Heart right ventricle (tissue), 16 donors: Measurements from ENCODE around the gene KIF5A. TPM values are rescaled to one million over a fixed set of nuclear protein-coding genes. Genes with fewer than 3 reads are reported as not detected.

Source experiments
- ATAC-seq, 8 donors: fragments of 200-7000 bp; cut with Tn5 transposase; one replicate each; pipeline ENCODE4 v1.9.1; 2020; ENCODE audit warnings: mild to moderate bottlenecking in 8 of 8, moderate library complexity in 8 of 8, moderate number of reproducible peaks in 1 of 8
- DNase-seq, 2 donors: peaks; one replicate each; pipeline ENCODE4 v3.0.0-alpha.2; 2020
- H3K27ac ChIP-seq, 10 donors: fragments of 200-600 bp; sonication (generic) in 2 of 10; one replicate each; pipeline versions ENCODE4 v1.5.0 to v1.8.0; 2020 to 2022; ENCODE audit warnings: mild to moderate bottlenecking in 3 of 10
- H3K27me3 ChIP-seq, 7 donors: fragments of 200-600 bp; one replicate each; pipeline ENCODE4 v1.8.0; 2021 to 2022; ENCODE audit warnings: mild to moderate bottlenecking in 2 of 7
- H3K36me3 ChIP-seq, 9 donors: fragments of 200-600 bp; sonication (generic) in 1 of 9; one replicate each; pipeline versions ENCODE4 v1.5.0 to v1.8.0; 2020 to 2022; ENCODE audit warnings: mild to moderate bottlenecking in 2 of 9
- H3K4me1 ChIP-seq, 9 donors: fragments of 200-600 bp; sonication (generic) in 1 of 9; one replicate each; pipeline versions ENCODE4 v1.5.0 to v1.8.0; 2020 to 2022; ENCODE audit warnings: mild to moderate bottlenecking in 4 of 9
- H3K4me3 ChIP-seq, 10 donors: fragments of 200-600 bp; sonication (generic) in 2 of 10; one replicate each; pipeline versions ENCODE4 v1.5.0 to v1.8.0; 2020 to 2022; ENCODE audit warnings: mild to moderate bottlenecking in 7 of 10, moderate library complexity in 2 of 10
- H3K9me3 ChIP-seq, 11 donors: fragments of 200-600 bp in 10 of 11; sonication (generic) in 2 of 11; one replicate each; pipeline versions ENCODE4 v1.5.0 to v1.8.0; 2013 to 2022; ENCODE audit warnings: mild to moderate bottlenecking in 2 of 11, control low read depth in 1 of 11, moderate library complexity in 1 of 11
- CTCF ChIP-seq, 9 donors: fragments of 200-600 bp; sonication (generic) in 2 of 9; IDR thresholded peaks; one replicate each; pipeline versions ENCODE4 v1.5.0 to v1.8.0; 2021 to 2022; ENCODE audit warnings: antibody characterized with exemption in 9 of 9, mild to moderate bottlenecking in 5 of 9, moderate library complexity in 1 of 9
- WGBS, 2 donors: extraction: QIAGEN DNeasy Blood & Tissue Kit; methylation state at CpG; one replicate each; pipeline ENCODE4 v1.1.7; 2013; ENCODE audit warnings: inconsistent platforms in 1 of 2; 5-methylcytosine and 5-hydroxymethylcytosine counted together
- intact Hi-C, 10 donors: fragments of 100-400 bp; cut with DNase I; formaldehyde crosslinking; loops; one replicate each; pipeline versions ENCODE4 v1.11.1 to v1.14.2; 2022
- polyA plus RNA-seq, 2 donors: library from polyadenylated mRNA; stranded (reverse); fragments of 200-250 nt; gene quantifications; one replicate each; pipeline ENCODE4 v1.2.3, GENCODE V29; 2013
- total RNA-seq, 10 donors: library from RNA; stranded (reverse); fragmentation: NEBNext Ultra II Directional in 3 of 10; extraction: Animal tissue kit (Norgen Biotek cat#: 25700) in 3 of 10; gene quantifications; one replicate each; pipeline versions ENCODE4 v1.2.1 to v1.2.4, GENCODE V29; 2021 to 2023
- donor health status: Arrhythmogenic right ventricular cardiomyopathy.
- donor health status: ischemic (EF 13 %, LVEDD 7.1; RV severe dilation, severe dysfunction).
- donor health status: healthy with polysubstance abuse.
- donor health status: DM: no; HTN: yes; CAD: no.
- donor health status: DM: no; HTN: no; CAD: no.
- donor health status: ischemic (EF 25% LVEDD 6.9; RV normal size, moderate dysfunction).
- donor health status: ischemic (EF 25% LVEDD 5.7; RV mildly dilated, moderate dysfunction).
- donor health status: healthy.
- donor health status: DM: yes; HTN: yes; CAD: no.
- donor health status: Ischemic cardiomyopathy.
- donor health status: ischemic (EF 35%, LVEDD 5.7; RV mildly dilated, moderate dysfunction).
- donor health status: nonischemic (EF 11% LVEDD 7.7; RV severe dilation, severe dysfunction).
- donor health status: DM: yes; HTN: yes; CAD: no.
- donor health status: PGD.
- donor health status: ischemic (EF 29% LVEDD 5.4; RV normal size, mild dysfunction).
- donor health status: nonischemic (EF 23%, LVEDD 6.1; RV moderate dilation, normal function).

Gene KIF5A
- total and polyA plus RNA-seq, 12 donors: 0.05 to 0.29 (median 0.07) TPM; not detected in 5

- H3K27ac ChIP-seq: peak overlapping the region in 3 of 10 donors; percentile 93 to 100 (median 99)
- peaks cover 0 to 63% (median 37%) of the 10 kb centered on the region in 9 donors for H3K36me3 ChIP-seq
- WGBS, 2 donors: 67 to 73% methylated on average over 10 to 11 of the region's 11 CpGs
- H3K4me1 ChIP-seq: peaks cover 17 to 45% (median 36%) of the 10 kb centered on the region in 9 donors
- ATAC-seq: no peak
- TF ChIP-seq CTCF (IDR thresholded peaks at IDR 0.05): no peak
- H3K4me3 ChIP-seq: no peak overlapping the region
- H3K9me3 ChIP-seq: no peaks in the 10 kb centered on the region
- DNase-seq: no peak
- intact Hi-C loops: no loop called here
- H3K27me3 ChIP-seq: no peaks in the 10 kb centered on the region
Measured at GRCh38 chr12:57524814-57525614, 24.8 kb upstream of the KIF5A start.

GRCh38 chr12:57525615-57526383, 24.0 kb upstream of the KIF5A start:
- peaks cover 0 to 71% (median 45%) of the 10 kb centered on the region in 9 donors for H3K36me3 ChIP-seq
- TF ChIP-seq CTCF (IDR thresholded peaks at IDR 0.05): no peak
- ATAC-seq: no peak
- no peak overlapping the region for H3K4me3 ChIP-seq
- intact Hi-C loops: no loop called here
- no peak for DNase-seq
- no peaks in the 10 kb centered on the region for H3K27me3 ChIP-seq
- peaks cover 17 to 44% (median 36%) of the 10 kb centered on the region in 9 donors for H3K4me1 ChIP-seq
- no peaks in the 10 kb centered on the region for H3K9me3 ChIP-seq
- no peak overlapping the region for H3K27ac ChIP-seq
- WGBS, 2 donors: 81 to 87% methylated on average over 15 to 16 of the region's 16 CpGs

GRCh38 chr12:57526477-57527126, 23.2 kb upstream of the KIF5A start:
- intact Hi-C loops: no loop called here
- no peak for ATAC-seq
- WGBS, 2 donors: 66 to 74% methylated on average over 4 of the region's 4 CpGs
- DNase-seq: no peak
- no peaks in the 10 kb centered on the region for H3K9me3 ChIP-seq
- H3K36me3 ChIP-seq: peaks cover 0 to 79% (median 53%) of the 10 kb centered on the region in 9 donors
- TF ChIP-seq CTCF (IDR thresholded peaks at IDR 0.05): no peak
- H3K4me3 ChIP-seq: no peak overlapping the region
- peak overlapping the region in 1 of 10 donors; percentile 20 for H3K27ac ChIP-seq
- H3K27me3 ChIP-seq: no peaks in the 10 kb centered on the region
- H3K4me1 ChIP-seq: peaks cover 11 to 36% (median 28%) of the 10 kb centered on the region in 9 donors

- no peaks in the 10 kb centered on the region for H3K27me3 ChIP-seq
- H3K4me3 ChIP-seq: no peak overlapping the region
- no peaks in the 10 kb centered on the region for H3K9me3 ChIP-seq
- no peak for TF ChIP-seq CTCF (IDR thresholded peaks at IDR 0.05)
- peaks cover 10 to 31% (median 22%) of the 10 kb centered on the region in 9 donors for H3K4me1 ChIP-seq
- DNase-seq: no peak
- H3K27ac ChIP-seq: no peak overlapping the region
- no peak for ATAC-seq
- intact Hi-C loops: no loop called here
- 76 to 81% methylated on average over 5 of the region's 5 CpGs for WGBS, 2 donors
- peaks cover 0 to 85% (median 58%) of the 10 kb centered on the region in 9 donors for H3K36me3 ChIP-seq
Measured at GRCh38 chr12:57527184-57527583, 22.7 kb upstream of the KIF5A start.
